Spleen (tissue), 11 donors: ENCODE measurements around the gene KRTCAP2. TPM values are rescaled to one million over a fixed set of nuclear protein-coding genes. Genes with fewer than 3 reads are reported as not detected.

Experiments
- DNase-seq: peaks from one replicate; pipeline ENCODE4 v3.0.0-alpha.2; 2020
- H3K27ac ChIP-seq, 8 donors: fragments of 200-600 bp; sonication (generic) in 7 of 8; 1 replicate in 4 of 8; 2 replicates in 4 of 8; pipeline versions ENCODE4 v1.5.0 to v1.8.0; 2016 to 2021; ENCODE audit warnings: inconsistent platforms in 4 of 8, mild to moderate bottlenecking in 4 of 8, moderate library complexity in 1 of 8
- H3K27me3 ChIP-seq, 7 donors: fragments of 200-600 bp; sonication (generic) in 6 of 7; replicated peaks in 1 of 7; 1 replicate in 4 of 7; 2 replicates in 3 of 7; pipeline versions ENCODE4 v1.5.0 to v1.8.0; 2016 to 2021; ENCODE audit warnings: inconsistent platforms in 3 of 7, mild to moderate bottlenecking in 1 of 7
- H3K36me3 ChIP-seq, 6 donors: fragments of 200-600 bp; sonication (generic) in 5 of 6; 1 replicate in 4 of 6; 2 replicates in 2 of 6; pipeline versions ENCODE4 v1.5.0 to v1.8.0; 2016 to 2021; ENCODE audit warnings: inconsistent platforms in 2 of 6
- H3K4me1 ChIP-seq, 6 donors: fragments of 200-600 bp; sonication (generic) in 5 of 6; 1 replicate in 3 of 6; 2 replicates in 3 of 6; pipeline versions ENCODE4 v1.5.0 to v1.8.0; 2016 to 2021; ENCODE audit warnings: inconsistent platforms in 3 of 6
- H3K4me3 ChIP-seq, 8 donors: fragments of 200-600 bp; sonication (generic) in 7 of 8; 1 replicate in 4 of 8; 2 replicates in 4 of 8; pipeline versions ENCODE4 v1.5.0 to v1.8.0; 2016 to 2021; ENCODE audit warnings: inconsistent platforms in 4 of 8, mild to moderate bottlenecking in 4 of 8, moderate library complexity in 2 of 8
- H3K9me3 ChIP-seq, 8 donors: fragments of 200-600 bp; sonication (generic) in 7 of 8; 1 replicate in 4 of 8; 2 replicates in 4 of 8; pipeline versions ENCODE4 v1.5.0 to v1.8.0; 2016 to 2021; ENCODE audit warnings: inconsistent platforms in 4 of 8
- CTCF ChIP-seq, 11 experiments: fragments of 200-600 bp in 7 of 11; fragments of 450-650 bp in 4 of 11; sonication (generic) in 4 of 11; IDR thresholded peaks in 8 of 11; conservative IDR thresholded peaks in 3 of 11; 1 replicate in 7 of 11; 2 replicates in 4 of 11; pipeline versions ENCODE4 v1.4.0 to v1.8.0; 2016 to 2021; ENCODE audit warnings: antibody characterized with exemption in 11 of 11, inconsistent platforms in 4 of 11, mild to moderate bottlenecking in 1 of 11
- POLR2A ChIP-seq, 3 donors: fragments of 450-650 bp; IDR thresholded peaks; one replicate each; pipeline ENCODE4 v1.5.1; 2017; ENCODE audit warnings: antibody characterized with exemption in 3 of 3, mild to moderate bottlenecking in 1 of 3
- POLR2AphosphoS5 ChIP-seq, 3 donors: sonication (generic); formaldehyde crosslinking; IDR thresholded peaks; one replicate each; pipeline ENCODE4 v1.5.1; 2017; ENCODE audit warnings: antibody characterized with exemption in 3 of 3
- WGBS, 5 donors: extraction: QIAGEN DNeasy Blood & Tissue Kit in 3 of 5; methylation state at CpG; one replicate each; pipeline versions ENCODE4 v1.1.5 to v1.1.7; 2013 to 2018; 5-methylcytosine and 5-hydroxymethylcytosine counted together
- intact Hi-C: fragments of 100-400 bp; cut with DNase I; formaldehyde crosslinking; loops from one replicate; pipeline ENCODE4 v1.15.0; 2023; ENCODE audit warnings: low total_unique reads
- polyA plus RNA-seq, 3 donors: library from polyadenylated mRNA; stranded (reverse); fragments of 200-250 nt; gene quantifications; one replicate each; pipeline ENCODE4 v1.2.1, GENCODE V29; 2013
- total RNA-seq, 7 donors: library from RNA; depleted of rRNA in 3 of 7; stranded (reverse); fragments of >200 nt in 3 of 7; fragmentation: NEBNext Ultra II Directional in 4 of 7; extraction: Animal tissue kit (Norgen Biotek cat#: 25700) in 4 of 7; gene quantifications; one replicate each; pipeline versions ENCODE4 v1.1.0 to v1.2.1, GENCODE V29; 2016 to 2021
- donor health status: healthy with polysubstance abuse.
- donor health status: DM: no; HTN: no; CAD: no; lungs with moderate emphysema.
- donor health status: DM: no; HTN: no; CAD: no.
- donor health status: Bipolar disorder and iron deficiency.
- donor health status: healthy.
- donor health status: DM: no; HTN: no; CAD: no.
- donor health status: DM: yes; HTN: yes; CAD: no.

Gene KRTCAP2
- total and polyA plus RNA-seq, 10 donors: 113 to 203 (median 146) TPM

- peak overlapping the region in 1 of 8 donors; percentile 34 for H3K27ac ChIP-seq
- peaks cover 0 to 25% (median 15%) of the 10 kb centered on the region in 7 donors for H3K27me3 ChIP-seq
- 57 to 62% (median 61%) methylated on average over 8 of the region's 8 CpGs for WGBS, 5 donors
- no peaks in the 10 kb centered on the region for H3K9me3 ChIP-seq
- peaks cover 11 to 79% (median 46%) of the 10 kb centered on the region in 6 donors for H3K4me1 ChIP-seq
- DNase-seq: peak; percentile 93
- peak overlapping the region in 2 of 8 donors; percentile 13 to 53 for H3K4me3 ChIP-seq
- intact Hi-C loops: loop anchor here (10.0 kb wide), 1 partner anchor 48 kb away; no protein-coding TSS in a partner anchor
- TF ChIP-seq POLR2A (IDR thresholded peaks at IDR 0.05) (no peak), POLR2AphosphoS5 (IDR thresholded peaks at IDR 0.05) (peak in 1 of 3 donors; percentile 57), CTCF (IDR thresholded peaks at IDR 0.05 in 8 of 11, conservative IDR thresholded peaks at IDR 0.05 in 3 of 11) (peak; percentile 85 to 98 (median 94))
- peaks cover 0 to 23% (median 0%) of the 10 kb centered on the region in 6 donors for H3K36me3 ChIP-seq
Measured at GRCh38 chr1:155176544-155177071, 3.5 kb upstream of the KRTCAP2 start.

- H3K27me3 ChIP-seq: peaks cover 0 to 25% (median 15%) of the 10 kb centered on the region in 7 donors
- WGBS, 5 donors: 62 to 84% (median 68%) methylated on average over 8 to 9 of the region's 9 CpGs
- no peak overlapping the region for H3K4me3 ChIP-seq
- H3K36me3 ChIP-seq: peaks cover 0 to 28% (median 0%) of the 10 kb centered on the region in 6 donors
- peak; percentile 75 for DNase-seq
- intact Hi-C loops: loop anchor here (10.0 kb wide), 1 partner anchor 49 kb away; no protein-coding TSS in a partner anchor
- TF ChIP-seq POLR2AphosphoS5 (IDR thresholded peaks at IDR 0.05) (no peak), POLR2A (IDR thresholded peaks at IDR 0.05) (no peak)
- peak overlapping the region in 1 of 8 donors; percentile 34 for H3K27ac ChIP-seq
- H3K9me3 ChIP-seq: no peaks in the 10 kb centered on the region
- H3K4me1 ChIP-seq: peaks cover 11 to 81% (median 48%) of the 10 kb centered on the region in 6 donors
Measured at GRCh38 chr1:155175927-155176371, 2.8 kb upstream of the KRTCAP2 start.

- H3K4me3 ChIP-seq: no peak overlapping the region
- no peaks in the 10 kb centered on the region for H3K9me3 ChIP-seq
- peaks cover 0 to 32% (median 3%) of the 10 kb centered on the region in 6 donors for H3K36me3 ChIP-seq
- WGBS, 5 donors: 84 to 96% (median 89%) methylated on average over 12 of the region's 12 CpGs
- DNase-seq: peak; percentile 75
- intact Hi-C loops: loop anchor here (10.0 kb wide), 1 partner anchor 49 kb away; no protein-coding TSS in a partner anchor
- TF ChIP-seq POLR2AphosphoS5 (IDR thresholded peaks at IDR 0.05) (no peak), CTCF (IDR thresholded peaks at IDR 0.05 in 8 of 11, conservative IDR thresholded peaks at IDR 0.05 in 3 of 11) (no peak), POLR2A (IDR thresholded peaks at IDR 0.05) (no peak)
- peak overlapping the region in 2 of 8 donors; percentile 97 for H3K27ac ChIP-seq
- peaks cover 0 to 25% (median 15%) of the 10 kb centered on the region in 7 donors for H3K27me3 ChIP-seq
- H3K4me1 ChIP-seq: peaks cover 11 to 78% (median 48%) of the 10 kb centered on the region in 6 donors
Measured at GRCh38 chr1:155175281-155175926, 2.3 kb upstream of the KRTCAP2 start.

- H3K4me1 ChIP-seq: peaks cover 11 to 78% (median 48%) of the 10 kb centered on the region in 6 donors
- TF ChIP-seq POLR2AphosphoS5 (IDR thresholded peaks at IDR 0.05) (no peak), POLR2A (IDR thresholded peaks at IDR 0.05) (no peak)
- peaks cover 0 to 25% (median 15%) of the 10 kb centered on the region in 7 donors for H3K27me3 ChIP-seq
- peaks cover 0 to 32% (median 8%) of the 10 kb centered on the region in 6 donors for H3K36me3 ChIP-seq
- H3K27ac ChIP-seq: peak overlapping the region in 4 of 8 donors; percentile 18 to 97 (median 96)
- peak; percentile 87 for DNase-seq
- H3K9me3 ChIP-seq: no peaks in the 10 kb centered on the region
- intact Hi-C loops: loop anchor here (10.0 kb wide), 1 partner anchor 50 kb away; no protein-coding TSS in a partner anchor
- WGBS, 5 donors: 8 to 14% (median 11%) methylated on average over 31 to 35 of the region's 35 CpGs
- H3K4me3 ChIP-seq: peak overlapping the region in 7 of 8 donors; percentile 8 to 88 (median 80)
Measured at GRCh38 chr1:155174324-155175280, 1.5 kb upstream of the KRTCAP2 start.
